ENCODE measurements around the gene ARMH3.

Gene ARMH3

DNA sequence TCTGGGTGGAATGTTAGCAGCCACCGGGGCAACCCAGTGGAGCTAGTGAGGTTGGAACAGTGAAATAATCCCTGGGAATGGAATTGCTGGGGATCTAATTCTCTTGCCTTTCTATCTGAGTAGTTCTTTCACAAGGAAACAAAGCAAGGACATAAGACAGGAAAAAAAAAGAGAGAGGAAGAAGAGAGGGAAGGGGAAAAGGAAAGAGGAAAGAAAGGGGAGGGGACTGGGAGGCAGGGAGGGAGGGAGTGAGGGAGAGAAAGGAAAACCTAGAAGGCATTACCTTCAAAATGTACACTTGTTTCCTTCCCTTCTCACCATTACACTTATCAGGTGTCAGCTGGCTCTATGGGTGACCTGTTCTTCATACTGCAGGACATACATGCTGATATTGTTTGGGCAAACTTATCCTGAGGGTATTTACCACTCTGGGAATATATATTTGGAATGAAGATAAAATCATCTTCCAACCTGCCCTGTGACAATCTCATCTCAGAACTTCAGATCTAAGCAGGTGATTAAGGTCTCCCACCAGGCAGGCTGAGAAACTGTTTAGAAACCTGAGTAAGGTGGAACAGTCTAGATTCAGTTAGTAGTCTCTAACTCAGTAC is 162.4 kb downstream of the ARMH3 start:
- DNase-seq = no peak

GRCh38 chr10:101892782-101893391 is 163.1 kb downstream of the ARMH3 start:
- no peak for DNase-seq

DNA sequence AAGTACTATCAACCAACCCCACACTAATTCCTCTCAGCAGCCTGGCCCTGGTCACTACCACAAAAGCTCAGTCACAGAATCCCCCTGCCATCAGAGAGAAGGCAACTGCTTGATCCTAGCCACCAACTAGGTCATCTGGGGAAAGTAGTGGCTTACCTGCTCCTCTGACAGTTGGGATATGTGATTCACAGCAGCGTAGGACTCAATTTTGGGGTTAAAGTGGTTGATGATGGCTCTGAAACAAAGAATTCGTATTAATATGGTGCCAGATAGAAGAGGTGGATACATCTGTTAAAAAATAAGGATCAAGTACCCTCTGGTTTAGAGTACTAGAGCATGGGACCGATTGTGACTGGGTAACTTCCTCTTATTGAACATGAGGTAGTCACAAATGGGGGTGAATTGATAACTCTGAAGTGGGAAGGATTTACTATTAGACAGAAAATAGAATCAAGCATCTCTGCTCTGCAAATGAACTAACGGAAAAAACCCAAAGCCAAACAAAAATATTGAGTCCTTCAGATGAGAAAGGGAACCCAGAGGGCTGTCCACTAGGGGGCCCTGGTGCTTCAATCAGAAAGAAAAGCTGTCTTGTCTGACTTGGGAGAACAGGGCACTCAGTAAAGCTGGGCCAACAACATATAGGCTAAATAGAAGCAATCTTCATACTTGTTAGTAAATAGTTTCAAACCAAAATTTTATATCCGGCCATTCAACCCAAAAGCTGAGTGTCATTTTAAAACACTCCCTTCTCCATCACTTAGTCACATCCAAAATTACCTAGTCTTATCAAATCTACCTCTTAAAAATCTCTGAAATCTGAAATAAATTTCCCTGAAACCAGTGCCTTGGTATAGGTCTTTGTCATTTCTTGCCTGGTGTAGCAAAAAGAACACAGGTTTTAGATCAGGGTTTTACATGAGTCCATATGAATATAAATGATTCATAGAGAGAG is 166.4 kb downstream of the ARMH3 start:
- peak; percentile 81 for DNase-seq

GRCh38 chr10:101888251-101888949 is 167.6 kb downstream of the ARMH3 start:
- DNase-seq = no peak

- DNase-seq = no peak
Measured at GRCh38 chr10:101887775-101888174, 168.2 kb downstream of the ARMH3 start.

- DNase-seq = no peak
Measured at GRCh38 chr10:101886521-101887312, 169.3 kb downstream of the ARMH3 start.

- DNase-seq = no peak
Measured at GRCh38 chr10:101881036-101881774, 174.8 kb downstream of the ARMH3 start.

DNA sequence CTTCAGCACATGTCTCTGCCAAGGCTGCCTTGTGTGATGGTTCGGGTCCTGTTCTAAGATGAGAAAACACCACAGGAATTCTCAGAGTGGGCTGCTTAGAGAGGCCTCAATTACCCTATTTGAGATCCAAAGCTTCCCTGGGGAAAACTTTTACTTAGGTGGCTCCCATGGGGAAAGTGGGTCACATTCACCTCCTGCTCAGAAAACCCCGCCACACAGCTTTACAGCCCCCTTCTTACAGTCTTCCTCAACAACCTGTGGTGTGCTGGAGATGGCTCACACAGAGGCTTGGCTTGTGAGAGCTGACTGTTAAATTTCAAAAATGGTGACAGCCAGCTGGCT is 175.8 kb downstream of the ARMH3 start:
- DNase-seq = no peak

DNA sequence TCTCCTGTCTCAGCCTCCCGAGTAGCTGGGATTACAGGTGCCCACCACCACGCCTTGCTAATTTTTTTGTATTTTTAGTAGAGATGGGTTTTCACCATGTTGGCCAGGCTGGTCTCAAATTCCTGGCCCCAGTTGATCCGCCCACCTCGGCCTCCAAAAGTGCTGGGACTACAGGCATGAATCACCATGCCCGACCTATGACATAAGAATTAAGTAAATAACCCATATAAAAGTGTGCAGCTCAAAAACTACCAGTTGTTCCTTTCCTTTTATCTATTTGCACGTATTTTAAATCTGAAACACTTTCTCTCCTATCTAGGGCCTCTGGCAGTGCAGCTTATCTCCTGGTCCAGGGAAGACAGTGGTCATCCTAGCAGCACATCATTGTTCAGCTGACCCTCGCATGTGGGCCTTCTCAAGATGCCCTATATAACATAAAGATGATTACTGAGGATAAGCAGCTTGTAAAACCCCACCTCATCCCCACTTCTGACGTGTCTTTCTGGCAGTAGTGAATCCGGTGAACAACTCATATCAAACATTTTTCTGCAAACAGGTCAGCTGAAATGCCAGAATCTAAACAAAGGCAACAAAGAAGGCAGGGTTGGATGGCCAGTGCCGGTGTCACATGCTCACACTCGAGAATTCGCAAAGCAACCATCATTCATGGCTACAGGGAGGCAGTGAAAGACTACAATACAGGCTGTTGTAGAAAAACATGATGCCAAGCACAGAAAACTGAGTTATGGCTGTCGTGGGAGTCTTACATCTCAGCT is 176.3 kb downstream of the ARMH3 start:
- DNase-seq = no peak

- no peak for DNase-seq
Measured at GRCh38 chr10:101878869-101879268, 177.1 kb downstream of the ARMH3 start.

- no peak for DNase-seq
Measured at GRCh38 chr10:101875068-101875688, 180.8 kb downstream of the ARMH3 start.

GRCh38 chr10:101874252-101874651 is 181.7 kb downstream of the ARMH3 start:
- no peak for DNase-seq

DNA sequence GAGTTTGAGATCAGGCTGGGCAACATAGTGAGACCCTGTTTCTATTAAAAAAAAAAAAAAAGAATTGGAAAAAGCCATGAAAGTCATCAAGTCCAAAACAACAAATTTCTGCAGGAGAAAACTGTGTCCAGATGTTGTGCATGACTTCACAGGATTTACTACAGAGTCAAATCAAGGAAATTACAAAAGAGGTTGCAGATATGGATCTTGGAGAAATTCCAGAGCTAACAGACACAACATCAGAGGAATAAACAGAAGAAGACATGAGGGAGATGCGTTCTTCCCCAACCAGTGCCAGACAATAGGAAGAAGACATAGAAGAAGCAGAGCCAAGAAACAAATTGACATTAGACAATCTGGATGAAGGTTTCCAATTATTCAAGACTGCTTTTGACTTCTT is 188.0 kb downstream of the ARMH3 start:
- no peak for DNase-seq

- no peak for DNase-seq
Measured at GRCh38 chr10:101859530-101859929, 196.4 kb downstream of the ARMH3 start.

GRCh38 chr10:101858723-101859500 is 197.1 kb downstream of the ARMH3 start:
- no peak for DNase-seq

- DNase-seq = no peak
Measured at GRCh38 chr10:101857802-101858476, 198.0 kb downstream of the ARMH3 start.

- DNase-seq = no peak
Measured at GRCh38 chr10:101856626-101857025, 199.3 kb downstream of the ARMH3 start.

DNA sequence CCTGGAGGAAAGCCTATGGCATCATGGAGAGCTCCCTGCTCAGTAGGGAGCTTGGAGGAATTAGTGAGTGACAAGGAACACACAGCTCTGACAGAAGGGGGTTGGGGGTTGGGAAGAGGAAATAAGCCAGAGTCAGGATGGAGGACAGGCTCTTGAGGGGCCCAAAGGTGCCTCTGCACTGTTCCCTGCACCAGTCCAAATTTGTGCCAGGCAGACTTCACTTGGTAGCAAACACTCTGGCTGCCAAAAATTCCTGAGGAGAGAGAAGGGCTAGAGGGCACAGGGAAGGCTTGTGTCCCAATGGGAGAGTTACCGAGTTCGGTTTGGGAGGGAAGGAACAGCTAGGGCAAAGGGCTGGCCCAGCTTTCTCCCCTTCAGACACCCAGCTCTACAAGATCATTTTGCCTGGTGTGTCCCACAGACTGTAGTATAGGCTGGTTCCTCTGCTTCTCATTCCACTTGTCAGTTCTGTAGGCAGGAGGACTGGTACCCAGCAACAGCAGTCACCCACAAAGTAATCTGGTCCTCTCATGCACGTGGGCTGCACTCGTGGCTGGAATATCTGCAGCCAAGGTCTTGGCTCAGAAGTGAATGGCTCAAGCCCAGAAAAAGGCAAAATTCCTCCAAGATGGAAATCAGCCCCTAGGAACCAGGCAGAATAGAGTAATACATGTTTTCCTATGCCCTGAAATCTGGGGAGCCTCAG is 204.4 kb downstream of the ARMH3 start:
- DNase-seq = peak; percentile 30

All from right forelimb (tissue), 1 donor.